Trophoblast cell (in vitro differentiated cells and primary cell): ENCODE results near the gene FGF9.

Experiments
- DNase-seq, 2 donors: peaks; one replicate each; pipeline ENCODE4 v3.0.0-alpha.2; 2016
- H2AFZ ChIP-seq: 2 replicates; pipeline ENCODE4 v1.6.1; 2013; ENCODE audit warnings: low read length, moderate library complexity, mild to moderate bottlenecking; ENCODE audit not compliant: insufficient read depth, poor library complexity
- H2AK5ac ChIP-seq: 2 replicates; pipeline ENCODE4 v1.6.1; 2013; ENCODE audit warnings: mild to moderate bottlenecking, low read length
- H2BK120ac ChIP-seq: 2 replicates; pipeline ENCODE4 v1.6.1; 2013; ENCODE audit warnings: low read length, mild to moderate bottlenecking, moderate library complexity; ENCODE audit not compliant: insufficient read depth, poor library complexity
- H2BK12ac ChIP-seq: 2 replicates; pipeline ENCODE4 v1.6.1; 2013; ENCODE audit warnings: mild to moderate bottlenecking, low read length, moderate library complexity
- H2BK5ac ChIP-seq: 2 replicates; pipeline ENCODE4 v1.6.1; 2013; ENCODE audit warnings: low read length, low read depth, moderate library complexity, mild to moderate bottlenecking; ENCODE audit not compliant: poor library complexity
- H3K14ac ChIP-seq: 2 replicates; pipeline ENCODE4 v1.6.1; 2013; ENCODE audit warnings: mild to moderate bottlenecking, low read length
- H3K18ac ChIP-seq: 2 replicates; pipeline ENCODE4 v1.6.1; 2013; ENCODE audit warnings: mild to moderate bottlenecking, low read length
- H3K23ac ChIP-seq: 2 replicates; pipeline ENCODE4 v1.6.1; 2013; ENCODE audit warnings: low read length
- H3K27ac ChIP-seq: 2 replicates; pipeline ENCODE4 v1.5.1; 2013; ENCODE audit warnings: low read depth, mild to moderate bottlenecking, inconsistent platforms, low read length, moderate library complexity
- H3K27me3 ChIP-seq: 2 replicates; pipeline ENCODE4 v1.6.1; 2013; ENCODE audit warnings: inconsistent platforms, mild to moderate bottlenecking, low read length, moderate library complexity; ENCODE audit not compliant: insufficient read depth
- H3K36me3 ChIP-seq, 2 experiments: 1 replicate in 1 of 2; 2 replicates in 1 of 2; pipeline ENCODE4 v1.6.1; 2013; ENCODE audit warnings: low read length in 2 of 2, mild to moderate bottlenecking in 2 of 2, moderate library complexity in 1 of 2; ENCODE audit not compliant: insufficient read depth in 2 of 2, control insufficient read depth in 1 of 2
- H3K4ac ChIP-seq: 2 replicates; pipeline ENCODE4 v1.6.1; 2013; ENCODE audit warnings: low read depth, mild to moderate bottlenecking, low read length, moderate library complexity
- H3K4me1 ChIP-seq, 2 experiments: 1 replicate in 1 of 2; 2 replicates in 1 of 2; pipeline ENCODE4 v1.6.1; 2013; ENCODE audit warnings: low read length in 2 of 2, mild to moderate bottlenecking in 2 of 2, moderate library complexity in 1 of 2; ENCODE audit not compliant: insufficient read depth in 2 of 2, control insufficient read depth in 1 of 2
- H3K4me2 ChIP-seq: 2 replicates; pipeline ENCODE4 v1.6.1; 2013; ENCODE audit warnings: inconsistent platforms, mild to moderate bottlenecking, low read length, moderate library complexity
- H3K4me3 ChIP-seq: 2 replicates; pipeline ENCODE4 v1.5.1; 2013; ENCODE audit warnings: mild to moderate bottlenecking, low read depth, low read length, inconsistent platforms
- H3K79me1 ChIP-seq: one replicate; pipeline ENCODE4 v1.6.1; 2013; ENCODE audit warnings: low read length
- H3K79me2 ChIP-seq: 2 replicates; pipeline ENCODE4 v1.6.1; 2013; ENCODE audit warnings: low read length, mild to moderate bottlenecking; ENCODE audit not compliant: control insufficient read depth, insufficient read depth, poor library complexity
- H3K9ac ChIP-seq: 2 replicates; pipeline ENCODE4 v1.6.1; 2013; ENCODE audit warnings: mild to moderate bottlenecking, low read length
- H3K9me3 ChIP-seq: 2 replicates; pipeline ENCODE4 v1.6.1; 2013; ENCODE audit warnings: low read depth, mild to moderate bottlenecking, control low read depth, inconsistent platforms, low read length; ENCODE audit not compliant: insufficient read depth
- H4K12ac ChIP-seq: 2 replicates; pipeline ENCODE4 v1.6.1; 2013; ENCODE audit warnings: low read depth, mild to moderate bottlenecking, low read length, moderate library complexity
- H4K8ac ChIP-seq: 2 replicates; pipeline ENCODE4 v1.6.1; 2013; ENCODE audit warnings: low read depth, mild to moderate bottlenecking, low read length, moderate library complexity
- H4K91ac ChIP-seq: one replicate; pipeline ENCODE4 v1.6.1; 2013; ENCODE audit warnings: low read depth, mild to moderate bottlenecking, low read length, moderate library complexity
- WGBS: extraction: QIAGEN DNeasy Blood & Tissue Kit; methylation state at CpG from one replicate; pipeline ENCODE4 v1.1.7; 2013; ENCODE audit warnings: missing lambda C conversion rate; ENCODE audit not compliant: insufficient read length, insufficient coverage; ENCODE audit errors: extremely low coverage; 5-methylcytosine and 5-hydroxymethylcytosine counted together

The FGF9 gene

GRCh38 chr13:21675095-21675991 is 4.5 kb downstream of the FGF9 start:
- Histone ChIP-seq H3K4me3 (peak overlapping the region; percentile 58), H2BK120ac (no peak overlapping the region), H3K23ac (no peak overlapping the region), H3K27me3 (peaks cover 61% of the 10 kb centered on the region), H3K4me1 (peaks cover 15 to 23% of the 10 kb centered on the region in 2 experiments), H3K27ac (no peak overlapping the region), H2BK5ac (no peak overlapping the region), H3K4ac (no peak overlapping the region), H2AFZ (no peak overlapping the region), H4K91ac (no peak overlapping the region), H3K14ac (no peak overlapping the region), H3K79me1 (no peaks in the 10 kb centered on the region), H3K9ac (no peak overlapping the region), H2AK5ac (no peak overlapping the region), H3K18ac (no peak overlapping the region), H3K4me2 (peak overlapping the region; percentile 82), H3K9me3 (peaks cover 1% of the 10 kb centered on the region), H4K8ac (no peak overlapping the region), H3K36me3 (no peaks in the 10 kb centered on the region), H4K12ac (no peak overlapping the region), H2BK12ac (no peak overlapping the region), H3K79me2 (no peaks in the 10 kb centered on the region)
- peak in 1 of 2 donors; percentile 7 for DNase-seq
- WGBS = no CpG with 5 or more reads among the region's 62 CpGs

GRCh38 chr13:21676611-21677021 is 5.7 kb downstream of the FGF9 start:
- Histone ChIP-seq H4K8ac (no peak overlapping the region), H4K12ac (no peak overlapping the region), H3K4me3 (no peak overlapping the region), H4K91ac (no peak overlapping the region), H3K4me1 (peaks cover 11 to 19% of the 10 kb centered on the region in 2 experiments), H3K27me3 (peaks cover 58% of the 10 kb centered on the region), H3K27ac (no peak overlapping the region), H3K4me2 (no peak overlapping the region), H3K18ac (no peak overlapping the region), H2BK5ac (no peak overlapping the region), H3K36me3 (no peaks in the 10 kb centered on the region), H2AK5ac (no peak overlapping the region), H2BK12ac (no peak overlapping the region), H3K79me2 (no peaks in the 10 kb centered on the region), H3K79me1 (no peaks in the 10 kb centered on the region), H3K23ac (no peak overlapping the region), H2AFZ (no peak overlapping the region), H3K9me3 (peaks cover 1% of the 10 kb centered on the region), H3K9ac (no peak overlapping the region), H3K14ac (no peak overlapping the region), H2BK120ac (no peak overlapping the region), H3K4ac (no peak overlapping the region)
- WGBS = no CpG with 5 or more reads among the region's 6 CpGs
- DNase-seq = no peak

- peaks cover 11 to 19% of the 10 kb centered on the region in 2 experiments for H3K4me1 ChIP-seq
- H2AK5ac ChIP-seq = no peak overlapping the region
- no peak overlapping the region for H3K23ac ChIP-seq
- H3K79me2 ChIP-seq = no peaks in the 10 kb centered on the region
- H3K4ac ChIP-seq = no peak overlapping the region
- H2BK5ac ChIP-seq = no peak overlapping the region
- H3K9ac ChIP-seq = no peak overlapping the region
- WGBS = no CpG with 5 or more reads among the region's 3 CpGs
- no peak overlapping the region for H4K91ac ChIP-seq
- H2BK120ac ChIP-seq = no peak overlapping the region
- H3K14ac ChIP-seq = no peak overlapping the region
- H3K27ac ChIP-seq = no peak overlapping the region
- H2AFZ ChIP-seq = no peak overlapping the region
- H3K4me3 ChIP-seq = no peak overlapping the region
- no peak overlapping the region for H2BK12ac ChIP-seq
- H4K8ac ChIP-seq = no peak overlapping the region
- DNase-seq = no peak
- H3K4me2 ChIP-seq = no peak overlapping the region
- H3K27me3 ChIP-seq = peaks cover 53% of the 10 kb centered on the region
- no peaks in the 10 kb centered on the region for H3K79me1 ChIP-seq
- H3K36me3 ChIP-seq = no peaks in the 10 kb centered on the region
- no peak overlapping the region for H3K18ac ChIP-seq
- peaks cover 1% of the 10 kb centered on the region for H3K9me3 ChIP-seq
- H4K12ac ChIP-seq = no peak overlapping the region
Observed at GRCh38 chr13:21677075-21677623, 6.3 kb downstream of the FGF9 start.

- Histone ChIP-seq H3K9me3 (peaks cover 1% of the 10 kb centered on the region), H4K91ac (no peak overlapping the region), H3K4ac (no peak overlapping the region), H2BK120ac (no peak overlapping the region), H3K4me3 (no peak overlapping the region), H2BK5ac (no peak overlapping the region), H4K8ac (no peak overlapping the region), H3K79me2 (no peaks in the 10 kb centered on the region), H3K23ac (no peak overlapping the region), H3K36me3 (no peaks in the 10 kb centered on the region), H2BK12ac (no peak overlapping the region), H3K4me2 (no peak overlapping the region), H3K18ac (no peak overlapping the region), H3K27ac (no peak overlapping the region), H3K27me3 (no peaks in the 10 kb centered on the region), H2AFZ (no peak overlapping the region), H2AK5ac (no peak overlapping the region), H3K4me1 (no peaks in the 10 kb centered on the region), H4K12ac (no peak overlapping the region), H3K14ac (no peak overlapping the region), H3K9ac (no peak overlapping the region), H3K79me1 (no peaks in the 10 kb centered on the region)
- DNase-seq = peak; percentile 59 to 66
- no CpG with 5 or more reads among the region's 6 CpGs for WGBS
Observed at GRCh38 chr13:21683034-21683733, 12.3 kb downstream of the FGF9 start.
